Neutrophil (primary cell): ENCODE data around the gene C15orf39.
A peak's percentile ranks its signal among the peaks of the same experiment; 100 is the strongest.

ENCODE experiments used
- H3K27ac ChIP-seq: fragments of 200-600 bp; sonication (generic); 2 replicates; pipeline ENCODE4 v1.5.1; 2016; ENCODE audit warnings: mild to moderate bottlenecking, moderate library complexity
- H3K27me3 ChIP-seq: fragments of 200-600 bp; sonication (generic); 2 replicates; pipeline ENCODE4 v1.6.0; 2016; ENCODE audit warnings: mild to moderate bottlenecking
- H3K36me3 ChIP-seq: fragments of 200-600 bp; sonication (generic); 2 replicates; pipeline ENCODE4 v1.5.1; 2017
- H3K4me1 ChIP-seq, 2 experiments: fragments of 200-600 bp in 1 of 2; sonication (generic) in 1 of 2; 1 replicate in 1 of 2; 2 replicates in 1 of 2; pipeline versions ENCODE4 v1.5.1 to v1.6.1; 2013 to 2016; ENCODE audit warnings: low read depth in 1 of 2, low read length in 1 of 2, mild to moderate bottlenecking in 1 of 2, moderate library complexity in 1 of 2; ENCODE audit not compliant: control insufficient read depth in 1 of 2, insufficient read depth in 1 of 2
- H3K4me3 ChIP-seq, 2 experiments: fragments of 200-600 bp in 1 of 2; sonication (generic) in 1 of 2; 1 replicate in 1 of 2; 2 replicates in 1 of 2; pipeline ENCODE4 v1.5.1; 2013 to 2016; ENCODE audit warnings: low read depth in 1 of 2, low read length in 1 of 2, mild to moderate bottlenecking in 1 of 2, moderate library complexity in 1 of 2
- H3K9me3 ChIP-seq: fragments of 200-600 bp; sonication (generic); 2 replicates; pipeline ENCODE4 v1.5.1; 2016
- TF ChIP-seq, protein P1 (sequence below): fragments of 200-600 bp; sonication (generic); IDR thresholded peaks from 2 replicates; pipeline ENCODE4 v1.5.1; 2016; ENCODE audit warnings: antibody characterized with exemption

C15orf39 gene

DNA sequence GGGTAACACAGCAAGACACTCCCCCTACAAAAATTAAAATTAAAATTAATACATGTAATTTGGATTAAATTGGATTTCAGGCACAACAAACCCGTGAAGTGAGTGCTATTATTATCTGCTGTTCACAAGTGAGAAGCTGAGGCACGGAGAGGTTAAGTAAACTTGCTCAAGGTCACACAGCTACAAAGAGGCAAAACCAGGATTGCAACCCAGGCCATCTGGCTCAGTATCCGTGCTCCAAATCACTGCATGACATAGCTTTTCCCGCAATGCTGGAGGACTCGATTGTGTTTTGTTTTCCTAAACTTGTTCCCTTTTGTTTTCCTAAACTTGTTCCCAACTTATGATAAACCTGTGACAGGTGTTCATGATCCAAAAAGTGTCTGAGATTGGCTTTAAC lies 19.9 kb upstream of the C15orf39 start:
- peaks cover 46% of the 10 kb centered on the region for H3K27me3 ChIP-seq
- H3K4me3 ChIP-seq, result no peak overlapping the region
- peaks cover 19 to 22% of the 10 kb centered on the region in 2 experiments for H3K4me1 ChIP-seq
- TF ChIP-seq, protein P1, sequence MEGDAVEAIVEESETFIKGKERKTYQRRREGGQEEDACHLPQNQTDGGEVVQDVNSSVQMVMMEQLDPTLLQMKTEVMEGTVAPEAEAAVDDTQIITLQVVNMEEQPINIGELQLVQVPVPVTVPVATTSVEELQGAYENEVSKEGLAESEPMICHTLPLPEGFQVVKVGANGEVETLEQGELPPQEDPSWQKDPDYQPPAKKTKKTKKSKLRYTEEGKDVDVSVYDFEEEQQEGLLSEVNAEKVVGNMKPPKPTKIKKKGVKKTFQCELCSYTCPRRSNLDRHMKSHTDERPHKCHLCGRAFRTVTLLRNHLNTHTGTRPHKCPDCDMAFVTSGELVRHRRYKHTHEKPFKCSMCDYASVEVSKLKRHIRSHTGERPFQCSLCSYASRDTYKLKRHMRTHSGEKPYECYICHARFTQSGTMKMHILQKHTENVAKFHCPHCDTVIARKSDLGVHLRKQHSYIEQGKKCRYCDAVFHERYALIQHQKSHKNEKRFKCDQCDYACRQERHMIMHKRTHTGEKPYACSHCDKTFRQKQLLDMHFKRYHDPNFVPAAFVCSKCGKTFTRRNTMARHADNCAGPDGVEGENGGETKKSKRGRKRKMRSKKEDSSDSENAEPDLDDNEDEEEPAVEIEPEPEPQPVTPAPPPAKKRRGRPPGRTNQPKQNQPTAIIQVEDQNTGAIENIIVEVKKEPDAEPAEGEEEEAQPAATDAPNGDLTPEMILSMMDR, result no peak
- no peaks in the 10 kb centered on the region for H3K36me3 ChIP-seq
- no peak overlapping the region for H3K27ac ChIP-seq
- no peaks in the 10 kb centered on the region for H3K9me3 ChIP-seq

DNA sequence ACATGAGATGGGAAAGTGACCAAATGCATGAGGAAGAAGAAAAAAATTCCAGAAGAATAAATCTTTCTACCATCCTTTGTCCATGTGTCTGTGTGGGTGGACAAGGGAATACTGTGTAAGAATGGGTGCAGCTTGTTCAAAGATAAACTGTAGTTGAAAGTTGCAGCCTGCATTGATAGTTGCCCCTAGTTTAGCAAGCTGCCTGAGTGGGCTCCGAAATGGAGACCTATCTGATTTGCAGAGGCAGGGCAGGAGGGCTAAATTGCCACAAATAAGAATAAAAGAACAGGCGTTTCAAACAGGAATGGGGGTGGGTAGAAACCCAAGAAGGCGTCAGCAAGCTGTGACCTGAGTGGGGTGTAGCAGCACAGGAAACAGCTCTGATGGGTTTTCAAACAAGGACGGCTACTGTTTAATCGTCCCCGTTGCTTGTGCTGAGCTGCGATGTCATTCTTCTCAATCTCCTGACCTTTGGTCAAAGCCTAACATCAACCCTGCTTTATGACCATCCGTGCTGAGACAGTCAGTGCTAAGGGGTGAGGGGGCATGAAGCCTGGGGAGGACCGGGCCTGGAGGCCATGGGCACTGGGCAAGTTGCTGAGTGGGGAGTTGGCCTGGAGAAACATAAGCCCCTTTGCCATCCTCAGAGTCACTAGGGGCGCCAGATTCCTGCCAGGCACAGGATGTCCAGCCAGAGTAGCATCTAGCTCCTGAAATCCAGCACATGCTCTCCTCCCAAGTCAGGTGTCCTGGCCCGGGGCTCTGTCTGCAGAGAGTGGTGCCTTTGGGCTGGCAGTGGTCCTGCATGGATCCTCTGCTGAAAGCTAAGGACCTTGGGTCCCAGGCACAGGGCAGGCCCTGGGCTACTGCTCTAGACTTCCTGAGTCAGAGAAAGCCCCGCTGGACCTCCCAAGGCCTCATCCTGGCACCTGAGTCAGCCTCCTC lies 19.2 kb upstream of the C15orf39 start:
- peaks cover 41% of the 10 kb centered on the region for H3K27me3 ChIP-seq
- H3K36me3 ChIP-seq, result no peaks in the 10 kb centered on the region
- H3K4me3 ChIP-seq, result no peak overlapping the region
- H3K4me1 ChIP-seq, result peaks cover 15 to 21% of the 10 kb centered on the region in 2 experiments
- TF ChIP-seq, protein P1, result no peak
- H3K27ac ChIP-seq, result peak overlapping the region; percentile 7
- no peaks in the 10 kb centered on the region for H3K9me3 ChIP-seq

DNA sequence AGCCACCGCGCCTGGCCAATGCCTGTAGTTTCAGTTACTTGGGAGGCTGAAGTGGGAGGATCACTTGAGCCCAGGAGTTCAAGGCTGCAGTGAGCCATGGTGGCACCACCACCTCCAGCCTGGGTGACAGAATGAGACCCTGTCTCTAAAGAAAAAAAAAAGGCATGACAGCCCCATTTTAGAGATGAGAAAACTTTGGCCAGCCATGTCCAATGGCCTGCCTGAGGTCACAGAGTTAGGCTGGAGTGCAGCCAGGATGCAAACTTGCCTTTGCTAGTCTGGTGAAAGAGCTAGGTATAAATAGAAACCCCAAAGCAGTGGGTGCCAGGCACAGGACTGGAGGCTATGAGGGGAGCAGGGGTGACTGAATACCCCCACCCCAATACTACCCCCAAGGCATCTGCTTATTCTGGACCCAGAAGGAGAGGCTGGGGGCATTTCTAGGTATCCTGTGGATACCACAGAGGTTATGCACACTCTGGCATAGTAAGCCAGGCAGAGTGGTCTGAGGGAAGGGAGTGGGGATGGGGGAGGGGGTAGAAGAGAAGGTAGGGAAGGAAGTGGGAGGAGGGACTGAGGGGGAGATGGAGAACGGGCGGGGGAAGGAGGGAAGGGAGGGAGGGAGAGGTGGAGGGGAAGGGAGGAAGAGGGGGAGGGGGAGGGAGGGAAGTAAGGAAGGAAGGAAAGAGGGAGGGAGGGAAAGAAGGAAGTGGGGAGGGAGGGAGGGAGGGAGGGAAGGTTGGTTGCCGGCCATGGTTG lies 16.2 kb upstream of the C15orf39 start:
- no peaks in the 10 kb centered on the region for H3K36me3 ChIP-seq
- H3K27me3 ChIP-seq, result peaks cover 11% of the 10 kb centered on the region
- TF ChIP-seq, protein P1, result no peak
- H3K9me3 ChIP-seq, result no peaks in the 10 kb centered on the region
- no peak overlapping the region for H3K4me3 ChIP-seq
- H3K4me1 ChIP-seq, result no peaks in the 10 kb centered on the region
- peak overlapping the region; percentile 55 for H3K27ac ChIP-seq

DNA sequence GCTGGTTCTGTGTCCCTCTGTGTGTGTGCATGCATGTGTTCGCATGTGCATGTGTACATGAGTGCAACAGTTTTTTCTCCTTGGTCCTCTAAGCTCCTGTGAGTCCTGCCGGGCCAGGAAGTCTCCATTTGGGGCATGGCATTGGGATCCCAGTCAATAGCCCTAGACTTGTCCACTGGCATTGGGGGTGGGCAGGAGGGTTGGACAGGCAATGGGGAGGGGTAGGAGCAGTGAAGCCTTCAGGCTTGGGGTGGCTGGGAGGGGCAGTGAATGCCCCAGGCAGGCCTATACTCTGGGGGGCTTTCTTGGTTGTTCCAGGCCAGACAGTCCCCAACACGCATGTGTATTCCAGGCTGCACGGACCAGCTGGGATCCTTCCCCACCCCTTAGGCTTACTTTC lies 15.6 kb upstream of the C15orf39 start:
- H3K27me3 ChIP-seq, result peaks cover 7% of the 10 kb centered on the region
- TF ChIP-seq, protein P1, result no peak
- H3K36me3 ChIP-seq, result no peaks in the 10 kb centered on the region
- no peak overlapping the region for H3K4me3 ChIP-seq
- no peaks in the 10 kb centered on the region for H3K4me1 ChIP-seq
- peak overlapping the region; percentile 18 for H3K27ac ChIP-seq
- H3K9me3 ChIP-seq, result no peaks in the 10 kb centered on the region

DNA sequence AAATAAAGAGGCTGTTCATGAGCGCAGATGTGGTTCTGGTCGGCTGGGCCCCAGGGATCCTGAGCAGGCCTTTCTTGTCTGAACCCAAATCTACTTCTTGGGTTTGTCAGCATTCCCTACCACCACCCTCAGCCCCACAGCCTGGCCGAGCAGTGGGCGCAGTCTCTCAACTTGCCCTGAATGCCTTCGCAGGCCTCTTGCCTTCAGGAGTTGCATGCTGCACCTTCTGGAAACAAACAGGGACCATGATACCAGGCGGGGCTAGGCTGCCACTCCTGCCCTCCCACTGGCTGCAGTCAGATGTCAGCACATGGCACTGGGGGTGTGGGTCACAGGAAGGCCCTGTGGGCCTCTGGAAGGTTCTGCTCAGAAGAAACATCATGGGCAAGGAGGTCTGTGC lies 13.2 kb upstream of the C15orf39 start:
- H3K9me3 ChIP-seq, result no peaks in the 10 kb centered on the region
- H3K4me1 ChIP-seq, result no peaks in the 10 kb centered on the region
- no peaks in the 10 kb centered on the region for H3K36me3 ChIP-seq
- H3K27me3 ChIP-seq, result no peaks in the 10 kb centered on the region
- TF ChIP-seq, protein P1, result no peak
- no peak overlapping the region for H3K27ac ChIP-seq
- H3K4me3 ChIP-seq, result no peak overlapping the region
